KG1 (cell line): ENCODE measurements around the gene CLEC3A.
A peak's percentile ranks its signal among the peaks of the same experiment; 100 is the strongest.
"Not testable (repeated sequence)": the region's sequence is repeated elsewhere in the genome, so short reads cannot be mapped to it uniquely, and the experiment has no call there.

Source experiments
- DNase-seq: peaks from one replicate; lab custom pipeline; 2025; lab: John Stamatoyannopoulos, UW

Gene CLEC3A

DNA sequence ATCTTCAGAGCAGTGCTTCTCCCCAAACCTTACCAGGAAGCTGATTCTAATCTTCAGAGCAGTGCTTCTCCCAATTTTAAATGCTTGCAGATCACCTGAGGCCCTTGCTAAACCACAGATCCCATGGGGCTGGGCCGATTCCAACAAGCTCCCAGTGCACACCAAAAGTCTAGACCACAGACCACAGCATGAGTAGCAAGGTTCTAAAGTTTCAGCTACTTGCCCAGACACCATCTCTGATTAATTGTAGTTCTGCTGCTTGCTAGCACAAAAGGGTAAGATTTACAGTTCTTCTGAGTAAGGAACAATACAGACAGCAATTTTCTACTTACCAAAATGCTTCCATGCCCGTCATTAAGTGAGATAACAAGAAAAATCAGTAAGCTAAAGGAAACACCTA, 12.2 kb downstream of the CLEC3A start:
- peak; percentile 19 for DNase-seq

DNA sequence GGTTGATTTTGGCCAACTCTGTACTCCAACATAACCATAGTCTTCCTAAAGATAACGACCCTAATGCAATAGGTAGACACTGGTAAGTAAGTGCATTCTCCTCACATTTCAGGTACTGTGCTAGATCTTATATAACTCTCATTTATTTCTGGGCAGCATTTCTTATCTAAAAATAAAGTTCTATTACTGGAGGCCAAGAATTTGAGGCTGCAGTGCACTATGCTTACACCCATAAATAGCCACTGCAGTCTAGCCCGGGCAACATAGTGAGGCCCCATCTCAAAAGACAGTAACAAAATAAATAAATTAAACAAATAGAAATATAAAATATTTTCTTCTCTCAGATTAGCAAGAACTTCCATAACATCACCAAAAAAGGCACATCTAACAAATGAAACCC, 12.7 kb downstream of the CLEC3A start:
- no peak for DNase-seq

DNA sequence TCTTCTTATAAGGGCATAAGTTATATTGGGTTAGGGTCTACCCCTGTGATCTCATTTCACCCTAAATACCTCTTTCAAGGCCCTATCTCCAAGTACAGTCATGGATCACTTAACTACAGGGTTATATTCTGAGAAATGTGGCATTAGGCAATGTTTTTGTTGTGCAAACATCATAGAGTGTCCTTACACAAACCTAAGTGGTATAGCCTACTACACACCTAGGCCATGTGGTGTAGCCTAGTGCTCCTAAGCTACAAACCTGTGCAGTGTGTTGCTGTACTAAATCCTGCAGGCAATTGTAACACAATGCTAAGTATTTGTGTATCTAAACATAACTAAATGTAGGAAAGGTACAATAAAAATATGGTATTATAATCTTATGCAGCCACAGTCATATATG, 18.0 kb downstream of the CLEC3A start:
- no peak for DNase-seq

DNA sequence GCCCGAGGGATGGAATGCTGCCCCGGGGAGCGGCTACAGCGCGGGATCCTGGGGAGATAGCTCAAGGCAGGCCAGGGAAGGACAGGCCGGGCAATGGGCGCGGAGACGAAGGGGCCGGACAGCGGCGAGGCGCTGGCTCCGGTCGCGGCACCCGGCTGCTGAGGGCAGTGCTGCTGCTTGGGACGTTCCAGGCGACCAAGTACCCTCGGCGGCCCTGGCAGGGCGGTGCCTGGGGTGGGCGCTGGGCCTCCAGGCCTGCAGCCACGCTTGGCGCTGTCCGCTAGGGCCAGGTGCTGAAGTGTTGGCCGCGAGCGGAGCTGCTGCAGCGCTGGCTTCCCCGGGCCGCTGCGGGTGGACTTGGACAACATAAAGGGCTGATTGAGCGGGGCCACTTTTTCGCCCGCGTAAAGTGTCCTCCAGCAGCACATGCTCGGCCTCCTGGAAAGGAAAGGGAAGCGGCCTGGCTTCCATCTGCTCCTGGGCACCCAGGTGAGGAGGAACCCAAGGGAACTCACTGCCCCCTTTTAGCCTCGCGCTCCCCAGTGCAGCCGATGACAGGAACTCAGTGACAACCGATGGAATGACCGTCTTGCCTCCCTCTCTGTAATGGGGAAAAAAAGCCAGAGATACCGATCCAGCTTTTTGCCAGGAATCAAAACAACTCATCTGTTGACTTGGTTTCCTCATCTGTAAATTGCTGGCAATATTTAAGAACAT, 23.7 kb downstream of the CLEC3A start:
- DNase-seq: peak; percentile 5

DNA sequence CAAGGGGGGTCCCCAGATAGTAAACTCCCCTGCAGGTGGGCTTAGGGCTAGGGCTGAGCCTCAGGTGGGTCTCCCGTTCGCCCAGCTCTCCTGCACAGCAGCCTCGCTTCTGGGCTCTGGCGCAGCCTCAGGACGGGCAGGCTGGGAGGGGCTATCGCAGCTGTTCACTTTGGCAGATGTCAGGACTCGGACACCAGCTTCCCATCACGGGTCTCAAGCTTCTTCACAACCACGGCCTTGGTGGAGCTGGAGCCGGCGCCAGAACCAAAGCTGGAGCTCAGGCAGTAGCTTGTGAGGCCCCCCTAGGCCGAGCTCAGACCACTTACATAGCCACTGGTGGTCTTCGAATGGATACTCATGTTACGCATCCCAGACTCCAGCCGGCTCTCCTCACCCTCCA, 26.0 kb downstream of the CLEC3A start:
- no peak for DNase-seq

DNA sequence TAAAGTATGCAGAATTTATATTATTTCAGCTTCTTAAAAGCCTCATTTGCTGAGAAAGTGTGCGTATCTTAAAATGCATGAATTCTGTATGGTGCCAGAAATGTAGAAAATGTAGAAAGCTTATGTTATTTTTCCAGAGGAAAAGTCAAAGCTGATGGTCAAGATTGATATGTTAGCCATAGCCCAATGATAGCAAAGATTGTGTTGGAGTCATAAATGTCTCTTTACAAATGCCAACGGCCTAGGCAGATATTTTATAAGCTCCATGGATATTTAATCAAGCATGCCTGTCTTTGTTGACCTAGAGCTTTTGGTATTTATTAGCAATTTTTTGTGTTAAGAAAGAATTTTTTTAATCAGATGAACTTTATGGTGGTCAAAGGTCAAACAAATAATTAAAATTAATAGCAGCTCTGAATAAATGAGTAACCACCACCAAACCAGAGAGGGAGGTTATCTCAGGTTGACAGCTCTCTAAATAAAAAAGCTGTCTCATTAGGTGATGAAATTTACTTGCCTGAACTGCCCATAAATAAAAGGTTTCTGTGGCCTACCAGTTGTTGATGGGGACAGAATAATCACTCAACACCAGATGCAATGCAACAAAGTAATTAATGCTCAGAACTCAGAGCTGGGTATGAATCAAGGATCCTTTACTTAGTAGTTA, 28.5 kb downstream of the CLEC3A start:
- DNase-seq: no peak

DNA sequence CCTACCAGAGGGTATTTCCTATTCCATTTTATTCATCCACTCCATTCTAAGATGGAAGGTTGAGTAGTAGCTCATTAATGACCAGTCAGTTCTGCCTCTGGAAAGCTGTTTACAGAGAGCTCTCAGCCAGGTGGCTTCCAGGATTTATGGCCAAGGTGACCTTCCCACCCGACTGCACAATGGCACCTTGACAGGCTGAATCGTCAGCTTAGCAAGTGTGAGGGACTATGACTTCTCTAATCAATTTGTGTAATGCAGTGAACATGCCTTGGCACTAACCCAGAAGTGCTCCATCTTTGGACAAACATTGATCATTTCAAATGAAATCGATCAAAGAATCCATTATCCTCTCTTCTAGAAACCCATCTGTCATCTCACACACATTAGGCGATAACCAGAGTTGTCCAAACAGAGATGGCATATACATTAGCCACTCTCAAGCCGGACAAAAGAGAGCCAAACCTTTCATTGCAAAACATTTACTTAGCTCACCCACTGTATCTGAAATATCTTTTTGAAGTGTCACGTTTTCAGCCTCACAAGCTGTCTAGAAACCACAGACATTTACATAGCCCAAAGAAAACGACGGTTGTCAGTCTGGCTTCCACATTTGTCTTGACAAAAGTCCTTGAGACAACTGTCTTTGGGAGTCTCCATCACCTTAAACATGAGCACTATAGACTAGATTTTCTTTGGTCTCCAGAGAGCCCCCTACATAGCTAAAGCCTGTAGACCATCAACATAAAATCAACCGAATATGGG, 35.6 kb downstream of the CLEC3A start:
- no peak for DNase-seq

DNA sequence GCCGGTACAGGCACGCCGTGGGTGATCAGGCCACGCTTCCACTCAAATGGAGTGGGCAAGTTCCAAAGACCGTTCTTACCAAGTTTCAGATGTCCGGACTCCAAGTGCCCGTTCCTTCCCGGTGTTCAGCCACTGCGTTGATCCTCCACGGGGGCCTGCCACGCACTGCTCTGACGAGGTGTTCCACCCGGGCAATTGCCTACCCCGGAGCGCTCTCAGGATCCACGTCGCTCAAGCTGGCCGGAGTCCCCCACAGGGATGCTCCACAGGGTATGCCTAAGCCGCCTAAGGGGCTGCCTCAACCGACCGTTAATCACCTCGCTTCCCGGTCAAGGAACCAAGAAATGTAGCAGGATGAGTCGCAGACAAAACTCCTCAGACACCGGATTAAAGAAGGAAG, 37.5 kb downstream of the CLEC3A start:
- not testable (repeated sequence) for DNase-seq

DNA sequence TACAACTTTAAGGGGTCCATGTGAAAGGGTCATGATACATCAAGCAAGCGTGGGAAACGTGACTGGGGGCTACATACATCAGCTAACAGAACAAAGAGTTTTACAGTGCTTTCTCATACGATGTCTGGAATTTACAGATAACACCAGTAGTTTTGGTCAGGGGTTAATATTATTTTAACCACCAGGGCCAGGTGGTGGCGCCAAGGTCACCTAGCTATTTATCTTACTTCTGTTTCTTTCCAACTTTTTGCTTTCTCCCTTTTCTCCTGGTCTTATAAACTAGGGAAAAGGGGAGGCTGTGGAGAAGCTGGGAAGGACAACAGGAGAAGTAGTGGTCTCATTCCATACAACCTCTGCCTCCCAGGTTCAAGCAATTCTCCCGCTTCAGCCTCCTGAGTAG, 37.9 kb downstream of the CLEC3A start:
- no peak for DNase-seq

DNA sequence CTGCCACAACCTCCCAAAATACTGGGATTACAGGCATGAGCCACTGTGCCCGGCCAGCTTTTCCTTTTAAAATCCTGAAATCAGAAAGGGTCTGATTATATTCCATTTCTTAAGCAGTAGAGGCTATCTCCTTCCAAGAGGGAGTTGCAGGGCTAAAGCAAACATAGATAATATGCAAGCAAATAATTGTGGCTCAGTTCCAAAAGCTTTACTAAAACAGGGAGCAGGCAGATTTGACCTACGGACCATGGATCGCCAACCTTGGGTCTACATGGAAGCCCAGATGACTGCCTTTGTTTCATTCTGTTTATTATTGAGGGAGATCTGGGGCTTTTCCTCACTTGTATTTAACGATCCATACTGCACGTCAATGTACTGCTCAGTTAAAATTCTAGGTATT, 38.5 kb downstream of the CLEC3A start:
- DNase-seq: no peak

DNA sequence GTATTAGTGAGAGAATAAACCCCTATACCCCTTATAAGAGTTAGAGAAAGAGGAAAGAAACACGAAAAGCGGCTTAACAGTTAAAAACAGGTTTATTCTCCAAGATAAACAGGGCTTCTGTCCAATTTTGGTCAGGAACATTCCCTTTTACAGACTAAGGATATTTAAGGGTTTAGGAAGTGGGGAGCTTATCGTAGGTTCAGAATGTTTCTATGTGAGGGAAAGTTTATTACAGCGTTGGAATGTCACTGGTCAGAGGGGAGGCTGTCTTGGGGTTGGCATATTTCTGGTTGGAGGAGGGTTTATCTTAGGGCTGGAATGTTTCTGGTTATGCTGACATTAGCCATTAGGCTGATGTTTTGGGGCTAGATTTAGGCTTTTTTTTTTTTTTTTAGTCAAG, 43.0 kb downstream of the CLEC3A start:
- DNase-seq: no peak

DNA sequence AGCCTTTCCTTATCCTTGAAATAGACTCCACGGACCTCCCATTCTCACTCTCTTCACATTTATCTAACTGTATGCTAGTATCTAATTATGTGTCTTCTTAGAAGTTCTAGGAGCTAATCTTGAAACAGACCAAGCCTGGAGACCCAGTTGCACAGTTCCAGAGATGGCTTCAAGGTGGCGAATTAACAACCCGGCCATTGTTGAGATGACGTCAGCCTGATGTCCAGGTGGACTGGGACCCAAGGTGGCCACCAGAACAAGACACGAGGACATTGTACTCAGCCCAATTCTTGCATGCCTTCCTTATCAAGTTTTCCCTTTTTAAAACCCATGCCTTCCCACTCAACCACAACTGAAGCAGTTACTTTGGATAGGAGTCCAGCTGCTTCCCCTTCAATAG, 47.6 kb downstream of the CLEC3A start:
- no peak for DNase-seq

DNA sequence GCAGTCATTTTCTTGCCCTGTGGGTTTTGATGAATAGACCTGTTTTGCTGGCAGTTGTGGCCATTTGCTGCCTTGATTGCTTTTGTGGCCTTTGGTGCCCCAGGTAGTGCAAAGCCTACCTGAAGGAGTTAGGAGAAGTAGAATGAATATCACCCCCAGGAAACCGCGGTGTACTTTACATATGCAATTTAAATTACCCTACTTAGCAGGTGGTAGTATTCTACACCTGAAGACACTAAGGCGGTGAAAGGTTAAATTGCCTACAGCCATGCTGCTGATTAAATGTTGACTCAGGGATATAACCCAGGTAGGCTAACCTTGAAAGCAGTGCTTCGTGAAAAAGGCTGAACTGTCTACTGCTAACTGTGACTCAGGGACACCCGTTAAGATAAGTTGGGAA, 49.9 kb downstream of the CLEC3A start:
- DNase-seq: no peak

DNA sequence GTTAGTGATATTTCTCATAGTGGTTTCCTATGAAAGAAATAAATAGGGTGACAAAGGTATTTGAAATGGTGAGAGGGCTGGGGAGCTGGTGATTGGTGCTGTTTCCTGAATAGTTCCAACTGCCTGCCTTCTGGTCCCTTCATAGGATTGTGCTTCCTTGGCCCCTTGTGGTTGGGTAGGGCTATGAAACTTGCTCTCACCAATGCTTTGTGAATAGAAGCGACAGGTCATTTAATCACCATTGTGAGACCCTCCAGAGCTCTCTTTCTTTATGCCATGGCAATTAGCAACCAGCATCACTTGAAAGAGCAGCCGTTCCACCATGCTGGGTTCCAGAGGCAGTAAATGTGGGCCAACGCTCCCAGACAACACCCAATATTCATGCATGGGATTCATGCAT, 53.5 kb downstream of the CLEC3A start:
- no peak for DNase-seq

DNA sequence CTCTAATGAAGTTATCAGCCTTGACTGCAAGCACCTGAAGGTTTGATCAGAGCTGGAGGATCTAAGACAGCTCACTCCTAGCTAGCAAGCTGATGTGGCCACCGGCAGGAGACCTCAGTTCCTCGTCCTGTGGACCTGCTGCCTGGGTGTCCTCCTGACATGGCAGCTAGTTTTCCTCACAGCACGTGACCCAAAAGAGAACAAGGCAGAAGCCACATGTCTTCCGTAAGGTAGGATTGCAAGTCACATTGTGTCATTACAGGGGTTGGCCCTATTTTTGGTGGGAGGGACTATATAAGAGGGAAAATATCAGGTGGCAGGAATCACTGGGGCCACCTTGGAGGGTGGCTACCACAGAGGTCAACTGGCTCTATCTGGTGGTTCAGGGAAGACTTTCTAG, 59.0 kb downstream of the CLEC3A start:
- no peak for DNase-seq
